HCT116 (cell line): ENCODE data around the gene KRT85. TPM values are rescaled to one million over a fixed set of nuclear protein-coding genes. Genes with fewer than 3 reads are reported as not detected.

Experiments used
- ATAC-seq: fragments of 200-7000 bp; cut with Tn5 transposase; 2 replicates; pipeline ENCODE4 v1.9.1; 2020; ENCODE audit warnings: mild to moderate bottlenecking, moderate library complexity
- BruUV-seq: library from RNA; stranded (reverse); fragments of 400-500 nt; replicated peaks from 2 replicates; lab custom pipeline; 2021; lab: Mats Ljungman, UMichigan
- CTCF ChIA-PET: fragments of 300-600 bp; sonication (Branson Sonifier 250); formaldehyde crosslinking; loops from one replicate; lab custom pipeline; 2021; ENCODE audit warnings: antibody characterized with exemption; lab: Charles Lee
- POLR2A ChIA-PET: fragments of 300-600, 350-600 bp; sonication (Branson Sonifier 250); formaldehyde crosslinking; loops from one replicate; lab custom pipeline; 2021; ENCODE audit warnings: antibody characterized with exemption; lab: Charles Lee
- RAD21 ChIA-PET, 2 experiments: fragments of 300-600 bp; sonication (Branson Sonifier 250); formaldehyde crosslinking; loops; one replicate each; lab custom pipeline; 2023; ENCODE audit warnings: low total read pairs in 2 of 2; ENCODE audit not compliant: uncharacterized antibody in 2 of 2, unreplicated experiment in 2 of 2, low non-redundant PET in 1 of 2; lab: Charles Lee
- DNase-seq: peaks from one replicate; pipeline ENCODE4 v3.0.0-alpha.2; 2010; ENCODE audit warnings: low read depth, low spot score
- H2AFZ ChIP-seq: fragments of 200-600 bp; shearing (Covaris generic), sonication (generic); 2 replicates; pipeline ENCODE4 v1.6.1; 2017; ENCODE audit warnings: low read depth, mixed run types, mixed read lengths, antibody characterized with exemption, low read length; ENCODE audit not compliant: poor library complexity, severe bottlenecking
- H3K27ac ChIP-seq: 2 replicates; pipeline ENCODE4 v1.5.1; 2012; ENCODE audit warnings: low read depth, low read length
- H3K27me3 ChIP-seq: fragments of 200-600 bp; sonication (generic); 2 replicates; pipeline ENCODE4 v1.6.1; 2016; ENCODE audit warnings: mixed run types, low read length, mixed read lengths; ENCODE audit not compliant: insufficient read depth
- H3K36me3 ChIP-seq, 2 experiments: fragments of 200-500 bp in 1 of 2; fragments of 200-600 bp in 1 of 2; sonication (Bioruptor generic) in 1 of 2; sonication (generic) in 1 of 2; 2 replicates each; pipeline versions ENCODE4 v1.5.1 to v1.6.1; 2014 to 2016; ENCODE audit warnings: low read length in 2 of 2, inconsistent platforms in 1 of 2, mixed read lengths in 1 of 2, mixed run types in 1 of 2; ENCODE audit not compliant: insufficient read depth in 2 of 2, control insufficient read depth in 1 of 2
- H3K4me1 ChIP-seq, 2 experiments: fragments of 200-600 bp in 1 of 2; sonication (generic) in 1 of 2; 2 replicates each; pipeline versions ENCODE4 v1.5.1 to v1.6.1; 2012 to 2017; ENCODE audit warnings: low read length in 2 of 2, inconsistent platforms in 1 of 2, mild to moderate bottlenecking in 1 of 2, mixed read lengths in 1 of 2, mixed run types in 1 of 2, moderate library complexity in 1 of 2; ENCODE audit not compliant: insufficient read depth in 2 of 2, control insufficient read depth in 1 of 2
- H3K4me2 ChIP-seq: fragments of 200-600 bp; sonication (generic); 2 replicates; pipeline ENCODE4 v1.6.1; 2017; ENCODE audit warnings: mixed run types, low read length, mixed read lengths
- H3K4me3 ChIP-seq, 2 experiments: fragments of 200-600 bp in 1 of 2; sonication (generic) in 1 of 2; replicated peaks in 1 of 2; 2 replicates each; pipeline ENCODE4 v1.5.1; 2011 to 2016; ENCODE audit warnings: low read length in 2 of 2, control low read depth in 1 of 2, low read depth in 1 of 2, mild to moderate bottlenecking in 1 of 2, mixed read lengths in 1 of 2, mixed run types in 1 of 2
- H3K79me2 ChIP-seq: fragments of 200-600 bp; sonication (generic); 2 replicates; pipeline ENCODE4 v1.6.1; 2017; ENCODE audit warnings: mild to moderate bottlenecking, mixed run types, low read length, moderate library complexity, mixed read lengths; ENCODE audit not compliant: insufficient read depth
- H3K9ac ChIP-seq: fragments of 200-600 bp; sonication (generic); 2 replicates; pipeline ENCODE4 v1.6.1; 2016; ENCODE audit warnings: low read length, mixed read lengths
- H3K9me2 ChIP-seq: fragments of 200-600 bp; sonication (generic), shearing (Covaris generic); 2 replicates; pipeline ENCODE4 v1.6.1; 2017; ENCODE audit warnings: mixed run types, mild to moderate bottlenecking, moderate library complexity; ENCODE audit not compliant: insufficient read depth
- H3K9me3 ChIP-seq, 2 experiments: fragments of 200-500 bp in 1 of 2; fragments of 200-600 bp in 1 of 2; sonication (Bioruptor generic) in 1 of 2; sonication (generic) in 1 of 2; 2 replicates each; pipeline ENCODE4 v1.6.1; 2014 to 2017; ENCODE audit warnings: low read length in 2 of 2, mixed read lengths in 2 of 2, inconsistent platforms in 1 of 2, low read depth in 1 of 2, mild to moderate bottlenecking in 1 of 2, mixed run types in 1 of 2, moderate library complexity in 1 of 2; ENCODE audit not compliant: control insufficient read depth in 1 of 2, insufficient read depth in 1 of 2
- H4K20me1 ChIP-seq: fragments of 200-600 bp; sonication (generic), shearing (Covaris generic); 2 replicates; pipeline ENCODE4 v1.6.1; 2017; ENCODE audit warnings: mixed run types, mild to moderate bottlenecking, moderate library complexity; ENCODE audit not compliant: insufficient read depth
- ATF3 ChIP-seq: IDR thresholded peaks from 2 replicates; pipeline ENCODE4 v1.6.1; 2012
- EGR1 ChIP-seq: IDR thresholded peaks from 2 replicates; pipeline ENCODE4 v1.6.1; 2012; ENCODE audit warnings: low read depth
- REST ChIP-seq: IDR thresholded peaks from 2 replicates; pipeline ENCODE4 v1.6.1; 2012; ENCODE audit warnings: low read depth
- SP1 ChIP-seq: IDR thresholded peaks from 2 replicates; pipeline ENCODE4 v1.6.1; 2012; ENCODE audit warnings: low read depth
- SRF ChIP-seq: IDR thresholded peaks from 2 replicates; pipeline ENCODE4 v1.6.1; 2012; ENCODE audit warnings: low read depth
- TCF7L2 ChIP-seq: IDR thresholded peaks from 2 replicates; pipeline ENCODE4 v1.7.0; 2011; ENCODE audit warnings: borderline replicate concordance, inconsistent platforms; ENCODE audit not compliant: insufficient read depth, insufficient read length; ENCODE audit errors: extremely low read depth
- ZBTB33 ChIP-seq: IDR thresholded peaks from 2 replicates; pipeline ENCODE4 v1.6.1; 2011; ENCODE audit warnings: mild to moderate bottlenecking, low read length, moderate library complexity; ENCODE audit not compliant: insufficient replicate concordance; ENCODE audit errors: extremely low read depth
- intact Hi-C: fragments of 100-400 bp; cut with micrococcal nuclease; formaldehyde crosslinking; loops from 2 replicates; pipeline ENCODE4 v1.10.0; 2022
- total RNA-seq: library from RNA; stranded (reverse); gene quantifications from one replicate; pipeline ENCODE4 v1.2.1, GENCODE V29; 2021; ENCODE audit not compliant: unreplicated experiment

The KRT85 gene
- total RNA-seq, 1 experiment from 2014 or later: not detected

GRCh38 chr12:52342781-52343490, 24.3 kb downstream of the KRT85 start:
- H3K79me2 ChIP-seq: no peaks in the 10 kb centered on the region
- no peak for TF ChIP-seq ZBTB33
- no peak for TF ChIP-seq ATF3
- no peak for TF ChIP-seq TCF7L2
- no peak for TF ChIP-seq EGR1
- no peak for TF ChIP-seq SRF
- TF ChIP-seq SP1: no peak
- TF ChIP-seq REST: no peak

More at GRCh38 chr12:52342781-52343490, 24.3 kb downstream of the KRT85 start:
- no peaks in the 10 kb centered on the region for H3K9me3 ChIP-seq
- CTCF ChIA-PET: no interaction called here
- H3K4me1 ChIP-seq: peaks cover 14 to 32% of the 10 kb centered on the region in 2 experiments
- no peak overlapping the region for H3K4me3 ChIP-seq
- DNase-seq (no peak), ATAC-seq (no peak)
- POLR2A ChIA-PET: no interaction called here
- no peaks in the 10 kb centered on the region for H4K20me1 ChIP-seq
- no peak overlapping the region for H3K27ac ChIP-seq
- H2AFZ ChIP-seq: no peak overlapping the region
- H3K36me3 ChIP-seq: no peaks in the 10 kb centered on the region
- no peak overlapping the region for H3K9ac ChIP-seq
- no peak overlapping the region for H3K4me2 ChIP-seq
- RAD21 ChIA-PET: no interaction called here
- no TSS peak for BruUV-seq
- intact Hi-C loops: no loop called here
- H3K9me2 ChIP-seq: no peaks in the 10 kb centered on the region
- no peaks in the 10 kb centered on the region for H3K27me3 ChIP-seq
